ENCODE results near the gene RHEB. TPM values are rescaled to one million over a fixed set of nuclear protein-coding genes. Genes with fewer than 3 reads are reported as not detected.

The RHEB gene
- total RNA-seq, 1 experiment from 2014 or later = 135 TPM

- H3K27ac Mint-ChIP-seq (ENCODE audit: low read depth, unreplicated experiment) = peak overlapping the region; percentile 57
- ChIA-PET POLR2A (interaction anchor here (1.0 to 5.6 kb wide), 3 partner anchors 11 to 25 kb away, joined by 3 to 25 read pairs (median 9); partner anchors contain the start of gene RHEB), CTCF (interaction anchor here (0.6 to 0.7 kb wide), 3 partner anchors 210 to 491 kb away, joined by 3 to 4 read pairs (median 3); no protein-coding TSS in a partner anchor)
- intact Hi-C loops (cut with micrococcal nuclease) = no loop called here
- H3K36me3 Mint-ChIP-seq (ENCODE audit: insufficient read depth, unreplicated experiment) = peaks cover 12% of the 10 kb centered on the region
- TF ChIP-seq CTCF (IDR thresholded peaks at IDR 0.05; ENCODE audit: unreplicated experiment) = no peak
- no TSS peak for BruUV-seq (replicated peaks)
- peaks cover 25% of the 10 kb centered on the region for H3K4me1 Mint-ChIP-seq (ENCODE audit: insufficient read depth, unreplicated experiment)
- no peak for DNase-seq (ENCODE audit: unreplicated experiment)
- H3K9me3 Mint-ChIP-seq (ENCODE audit: unreplicated experiment) = no peaks in the 10 kb centered on the region
- no peak overlapping the region for H3K4me3 Mint-ChIP-seq (ENCODE audit: unreplicated experiment)
- no peaks in the 10 kb centered on the region for H3K27me3 Mint-ChIP-seq (ENCODE audit: insufficient read depth, unreplicated experiment)
Measured at GRCh38 chr7:151495360-151495759, 24.3 kb downstream of the RHEB start.

- no peak for TF ChIP-seq CTCF (IDR thresholded peaks at IDR 0.05; ENCODE audit: unreplicated experiment)
- no peaks in the 10 kb centered on the region for H3K27me3 Mint-ChIP-seq (ENCODE audit: insufficient read depth, unreplicated experiment)
- no peaks in the 10 kb centered on the region for H3K9me3 Mint-ChIP-seq (ENCODE audit: unreplicated experiment)
- ChIA-PET POLR2A (interaction anchor here (0.7 to 5.6 kb wide), 7 partner anchors 8 to 153 kb away, joined by 3 to 25 read pairs (median 4); partner anchors contain the start of genes NUB1 and RHEB), CTCF (interaction anchor here (0.6 to 0.7 kb wide), 2 partner anchors 302 to 492 kb away, joined by 3 to 4 read pairs; no protein-coding TSS in a partner anchor)
- H3K4me3 Mint-ChIP-seq (ENCODE audit: unreplicated experiment) = no peak overlapping the region
- intact Hi-C loops (cut with micrococcal nuclease) = no loop called here
- no peak for DNase-seq (ENCODE audit: unreplicated experiment)
- BruUV-seq (replicated peaks) = no TSS peak
- H3K4me1 Mint-ChIP-seq (ENCODE audit: insufficient read depth, unreplicated experiment) = peaks cover 25% of the 10 kb centered on the region
- H3K36me3 Mint-ChIP-seq (ENCODE audit: insufficient read depth, unreplicated experiment) = peaks cover 17% of the 10 kb centered on the region
- peak overlapping the region; percentile 57 for H3K27ac Mint-ChIP-seq (ENCODE audit: low read depth, unreplicated experiment)
Measured at GRCh38 chr7:151494298-151495284, 25.1 kb downstream of the RHEB start.

- no TSS peak for BruUV-seq (replicated peaks)
- Mint-ChIP-seq H3K27me3 (ENCODE audit: insufficient read depth, unreplicated experiment) (no peaks in the 10 kb centered on the region), H3K27ac (ENCODE audit: low read depth, unreplicated experiment) (peak overlapping the region; percentile 36), H3K4me1 (ENCODE audit: insufficient read depth, unreplicated experiment) (peaks cover 19% of the 10 kb centered on the region), H3K4me3 (ENCODE audit: unreplicated experiment) (no peak overlapping the region), H3K9me3 (ENCODE audit: unreplicated experiment) (no peaks in the 10 kb centered on the region), H3K36me3 (ENCODE audit: insufficient read depth, unreplicated experiment) (peaks cover 29% of the 10 kb centered on the region)
- no peak for TF ChIP-seq CTCF (IDR thresholded peaks at IDR 0.05; ENCODE audit: unreplicated experiment)
- intact Hi-C loops (cut with micrococcal nuclease) = no loop called here
- no peak for DNase-seq (ENCODE audit: unreplicated experiment)
- ChIA-PET CTCF (interaction anchor here (0.6 to 1.0 kb wide), 2 partner anchors 141 to 265 kb away, joined by 3 to 4 read pairs; no protein-coding TSS in a partner anchor), POLR2A (interaction anchor here (0.6 to 2.1 kb wide), 6 partner anchors 10 to 802 kb away, joined by 3 to 9 read pairs (median 3); no protein-coding TSS in a partner anchor)
Measured at GRCh38 chr7:151493083-151493482, 26.6 kb downstream of the RHEB start.

GRCh38 chr7:151491859-151492258 is 27.8 kb downstream of the RHEB start:
- Mint-ChIP-seq H3K9me3 (ENCODE audit: unreplicated experiment) (no peaks in the 10 kb centered on the region), H3K27ac (ENCODE audit: low read depth, unreplicated experiment) (peak overlapping the region; percentile 85), H3K4me1 (ENCODE audit: insufficient read depth, unreplicated experiment) (peaks cover 20% of the 10 kb centered on the region), H3K36me3 (ENCODE audit: insufficient read depth, unreplicated experiment) (peaks cover 33% of the 10 kb centered on the region), H3K27me3 (ENCODE audit: insufficient read depth, unreplicated experiment) (no peaks in the 10 kb centered on the region), H3K4me3 (ENCODE audit: unreplicated experiment) (no peak overlapping the region)
- intact Hi-C loops (cut with micrococcal nuclease) = loop anchor here (1.0 kb wide), 1 partner anchor 26 kb away; no protein-coding TSS in a partner anchor
- no TSS peak for BruUV-seq (replicated peaks)
- ChIA-PET CTCF (interaction anchor here (0.6 to 1.7 kb wide), 6 partner anchors 26 to 231 kb away, joined by 3 to 7 read pairs (median 4); no protein-coding TSS in a partner anchor), POLR2A (interaction anchor here (0.7 to 3.9 kb wide), 9 partner anchors 9 to 205 kb away, joined by 3 to 21 read pairs (median 4); partner anchors contain the start of gene RHEB)
- peak; percentile 86 for DNase-seq (ENCODE audit: unreplicated experiment)
- no peak for TF ChIP-seq CTCF (IDR thresholded peaks at IDR 0.05; ENCODE audit: unreplicated experiment)
